Thoracic aorta (tissue), 2 donors: ENCODE results near the gene ADGB. TPM values are rescaled to one million over a fixed set of nuclear protein-coding genes. Genes with fewer than 3 reads are reported as not detected.

ENCODE experiments used
- ATAC-seq: fragments of 150-250 bp; one replicate; pipeline ENCODE4 v1.8.0; 2017; ENCODE audit warnings: low read depth; ENCODE audit not compliant: insufficient number of reproducible peaks, low FRiP score
- DNase-seq: peaks from one replicate; pipeline ENCODE4 v3.0.0-alpha.2; 2020; ENCODE audit warnings: low spot score
- H3K27ac ChIP-seq, 2 donors: fragments of 200-600 bp; sonication (generic); 1 replicate in 1 of 2; 2 replicates in 1 of 2; pipeline ENCODE4 v1.5.1; 2016; ENCODE audit warnings: mild to moderate bottlenecking in 2 of 2, moderate library complexity in 2 of 2
- H3K27me3 ChIP-seq: fragments of 200-600 bp; sonication (generic); replicated peaks from 2 replicates; pipeline ENCODE4 v1.6.0; 2016; ENCODE audit warnings: mild to moderate bottlenecking; ENCODE audit not compliant: insufficient read depth
- H3K36me3 ChIP-seq: fragments of 200-600 bp; sonication (generic); one replicate; pipeline ENCODE4 v1.5.1; 2016
- H3K4me1 ChIP-seq, 2 donors: fragments of 200-600 bp; sonication (generic); 1 replicate in 1 of 2; 2 replicates in 1 of 2; pipeline versions ENCODE4 v1.5.1 to v1.6.0; 2016; ENCODE audit warnings: low read depth in 2 of 2, mild to moderate bottlenecking in 1 of 2; ENCODE audit not compliant: control insufficient read depth in 1 of 2
- H3K4me3 ChIP-seq: fragments of 200-600 bp; sonication (generic); 2 replicates; pipeline ENCODE4 v1.5.1; 2016; ENCODE audit warnings: mild to moderate bottlenecking
- H3K9me3 ChIP-seq: fragments of 200-600 bp; sonication (generic); 2 replicates; pipeline ENCODE4 v1.5.1; 2016
- CTCF ChIP-seq: fragments of 200-600 bp; sonication (generic); IDR thresholded peaks from one replicate; pipeline ENCODE4 v1.5.1; 2019; ENCODE audit warnings: antibody characterized with exemption
- total RNA-seq, 2 donors: library from RNA; depleted of rRNA; stranded (reverse); fragments of >200 nt; gene quantifications; one replicate each; pipeline versions ENCODE4 v1.1.0 to v1.2.3, GENCODE V29; 2016

ADGB gene
- total RNA-seq, 2 donors from 2014 or later: not detected

DNA sequence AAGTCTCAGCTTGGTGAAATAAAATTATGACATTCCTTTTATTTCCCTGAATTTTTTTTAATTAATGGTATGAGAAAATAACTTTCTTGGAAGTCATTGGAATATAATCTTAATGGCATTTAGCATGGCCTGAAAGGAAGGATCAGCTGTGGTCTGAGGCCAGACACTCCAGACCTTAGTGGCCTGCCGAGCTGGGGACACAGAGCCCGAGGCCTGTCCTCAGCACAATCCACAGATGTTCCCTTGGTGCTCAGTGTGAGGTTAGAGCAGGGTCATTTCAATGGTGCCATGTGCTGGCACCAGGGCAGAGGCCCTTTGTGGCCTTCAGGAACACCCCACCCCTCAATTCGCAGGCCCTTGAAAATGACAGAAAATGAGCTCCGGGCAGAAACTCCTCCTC lies 120.6 kb downstream of the ADGB start:
- ATAC-seq (no peak), DNase-seq (no peak)
- Histone ChIP-seq H3K36me3 (no peaks in the 10 kb centered on the region), H3K9me3 (no peaks in the 10 kb centered on the region), H3K4me3 (no peak overlapping the region), H3K27ac (no peak overlapping the region), H3K4me1 (no peaks in the 10 kb centered on the region), H3K27me3 (no peaks in the 10 kb centered on the region)
- TF ChIP-seq CTCF: no peak

- H3K4me3 ChIP-seq: no peak overlapping the region
- H3K27me3 ChIP-seq: no peaks in the 10 kb centered on the region
- no peaks in the 10 kb centered on the region for H3K9me3 ChIP-seq
- no peaks in the 10 kb centered on the region for H3K4me1 ChIP-seq
- no peaks in the 10 kb centered on the region for H3K36me3 ChIP-seq
- no peak overlapping the region for H3K27ac ChIP-seq
- ATAC-seq (no peak), DNase-seq (no peak)
- no peak for TF ChIP-seq CTCF
Measured at GRCh38 chr6:146739696-146740095, 140.9 kb downstream of the ADGB start.

DNA sequence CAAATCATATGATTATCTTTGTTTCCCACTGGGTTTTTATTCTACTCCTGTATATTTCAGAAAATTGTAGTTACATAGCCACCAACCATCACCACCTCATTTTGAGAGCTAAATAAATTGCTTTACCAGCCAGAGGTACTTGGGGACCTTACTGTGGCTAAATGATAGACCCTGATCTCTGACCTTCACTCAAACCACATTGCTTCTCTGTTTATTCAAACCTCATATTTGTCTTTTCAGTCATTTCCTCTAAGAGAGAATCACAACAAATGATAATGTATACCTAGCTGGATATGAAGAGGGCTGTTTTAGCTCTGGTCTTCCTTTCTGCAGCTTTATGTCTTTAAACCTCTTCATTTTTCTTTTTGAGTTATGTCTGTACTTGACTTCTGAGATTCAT lies 142.8 kb downstream of the ADGB start:
- TF ChIP-seq CTCF: no peak
- H3K27ac ChIP-seq: no peak overlapping the region
- no peaks in the 10 kb centered on the region for H3K36me3 ChIP-seq
- ATAC-seq: no peak
- DNase-seq: no peak
- no peak overlapping the region for H3K4me3 ChIP-seq
- no peaks in the 10 kb centered on the region for H3K4me1 ChIP-seq
- H3K9me3 ChIP-seq: no peaks in the 10 kb centered on the region
- no peaks in the 10 kb centered on the region for H3K27me3 ChIP-seq

DNA sequence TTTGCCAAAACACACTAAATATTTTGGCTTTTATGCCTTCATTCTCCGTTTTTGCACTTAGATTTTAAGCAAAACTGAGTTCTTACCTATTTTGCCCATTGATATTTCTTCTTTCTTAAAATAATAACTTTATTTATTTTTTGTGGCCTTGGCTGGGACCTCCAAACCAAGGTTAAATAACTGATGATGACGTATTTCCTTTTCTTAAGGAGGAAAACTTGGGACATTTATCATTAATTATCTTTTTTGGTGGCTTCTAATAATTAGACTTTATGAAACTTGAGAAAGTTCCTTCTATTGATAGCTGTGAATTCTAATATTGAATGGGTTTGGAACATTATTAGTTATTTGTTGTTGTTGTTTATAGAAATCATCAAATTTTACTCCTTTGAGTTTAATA lies 154.5 kb downstream of the ADGB start:
- ATAC-seq (no peak), DNase-seq (no peak)
- H3K27ac ChIP-seq: no peak overlapping the region
- H3K9me3 ChIP-seq: no peaks in the 10 kb centered on the region
- no peaks in the 10 kb centered on the region for H3K27me3 ChIP-seq
- no peaks in the 10 kb centered on the region for H3K4me1 ChIP-seq
- H3K36me3 ChIP-seq: no peaks in the 10 kb centered on the region
- no peak overlapping the region for H3K4me3 ChIP-seq
- TF ChIP-seq CTCF: no peak

DNA sequence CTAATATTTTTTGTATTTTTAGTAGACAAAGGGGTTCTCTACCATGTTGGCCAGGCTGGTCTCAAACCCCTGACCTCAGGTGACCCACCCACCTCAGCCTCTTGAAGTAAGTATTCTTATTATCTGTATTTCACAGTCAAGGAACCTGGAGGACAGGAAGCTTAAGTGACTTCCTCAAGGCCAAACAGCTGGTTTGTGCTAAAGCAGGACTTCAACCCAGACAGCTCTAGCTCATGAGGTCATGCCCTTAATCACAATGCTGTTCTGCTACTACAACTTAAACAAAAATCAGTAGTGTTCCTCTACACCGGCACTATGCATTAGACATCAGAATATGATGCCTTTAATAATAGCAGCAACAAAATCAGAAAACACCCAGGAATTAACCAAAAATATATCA lies 168.9 kb downstream of the ADGB start:
- no peaks in the 10 kb centered on the region for H3K4me1 ChIP-seq
- H3K27me3 ChIP-seq: no peaks in the 10 kb centered on the region
- no peaks in the 10 kb centered on the region for H3K9me3 ChIP-seq
- H3K36me3 ChIP-seq: no peaks in the 10 kb centered on the region
- no peak for ATAC-seq
- H3K4me3 ChIP-seq: no peak overlapping the region
- TF ChIP-seq CTCF: no peak
- no peak for DNase-seq
- no peak overlapping the region for H3K27ac ChIP-seq
